NAMALWA (cell line): ENCODE data around the gene LLGL2.
A peak's percentile ranks its signal among the peaks of the same experiment; 100 is the strongest.

Experiments used
- DNase-seq: peaks from one replicate; pipeline ENCODE4 v3.0.0-alpha.2; 2015; ENCODE audit warnings: low spot score

Gene LLGL2

GRCh38 chr17:75616521-75617122 lies 91.1 kb downstream of the LLGL2 start:
- DNase-seq: no peak

DNA sequence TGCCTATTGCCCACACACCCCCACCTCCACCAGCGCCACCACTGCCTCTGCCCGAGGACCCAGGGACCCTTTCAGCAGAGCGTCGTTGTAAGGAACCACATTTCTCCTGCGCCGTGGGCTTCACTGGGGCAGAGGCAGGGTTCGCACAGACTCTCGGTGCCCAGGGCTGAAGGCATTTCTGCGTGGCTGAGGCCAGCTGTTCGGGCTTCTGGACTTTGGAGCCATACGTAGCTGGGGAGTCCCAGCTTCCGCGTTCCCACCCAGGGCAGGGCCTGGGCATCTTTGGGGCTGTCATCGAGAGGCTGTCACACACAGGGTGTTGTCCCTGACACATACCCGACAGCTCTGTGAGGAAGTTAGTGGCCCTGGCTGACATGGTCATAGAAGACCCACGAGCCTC lies 91.7 kb downstream of the LLGL2 start:
- DNase-seq: no peak

GRCh38 chr17:75617675-75618074 lies 92.2 kb downstream of the LLGL2 start:
- DNase-seq: no peak

GRCh38 chr17:75619506-75620431 lies 94.3 kb downstream of the LLGL2 start:
- peak; percentile 37 for DNase-seq

GRCh38 chr17:75621489-75621888 lies 96.0 kb downstream of the LLGL2 start:
- no peak for DNase-seq

DNA sequence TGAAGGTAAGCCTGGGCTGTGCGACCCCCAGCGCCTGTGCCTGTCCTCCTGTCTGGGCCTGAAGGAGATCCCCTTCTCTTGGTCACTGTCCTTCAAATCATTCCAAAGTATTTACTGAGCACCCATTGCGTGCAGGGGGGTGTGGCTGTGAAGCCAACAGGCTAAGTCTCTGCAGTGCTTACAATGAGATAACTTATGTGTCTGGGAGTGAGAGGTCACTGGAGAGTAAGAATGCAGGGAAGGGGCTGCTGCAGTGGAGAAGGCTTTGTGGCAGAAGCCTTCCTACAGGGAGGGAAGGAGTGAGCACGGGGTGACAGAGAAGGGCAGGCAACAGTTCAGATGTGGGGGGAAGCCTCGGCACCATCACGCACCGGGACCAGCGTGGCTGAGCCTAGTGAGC lies 96.6 kb downstream of the LLGL2 start:
- DNase-seq: no peak

GRCh38 chr17:75622771-75623273 lies 97.3 kb downstream of the LLGL2 start:
- DNase-seq: no peak

- no peak for DNase-seq
These were observed 97.9 kb downstream of the LLGL2 start for GRCh38 chr17:75623386-75623785.

- DNase-seq: no peak
These were observed 98.5 kb downstream of the LLGL2 start for GRCh38 chr17:75624021-75624420.
